HTERT RPE-1 (cell line): Measurements from ENCODE around the gene CNTNAP2.

Source experiments
- in situ Hi-C: fragments of 300-500 bp; cut with MboI; formaldehyde crosslinking; loops from 4 replicates; pipeline ENCODE4 v1.14.3; 2020; ENCODE audit warnings: low sequenced_read_pairs

Gene CNTNAP2

GRCh38 chr7:147188467-147188866 lies 1071.9 kb downstream of the CNTNAP2 start:
- in situ Hi-C loops: no loop called here

- in situ Hi-C loops: no loop called here
Measured at GRCh38 chr7:147193476-147193875, 1076.9 kb downstream of the CNTNAP2 start.

- in situ Hi-C loops: no loop called here
Measured at GRCh38 chr7:147196481-147196880, 1079.9 kb downstream of the CNTNAP2 start.

- in situ Hi-C loops: no loop called here
Measured at GRCh38 chr7:147197006-147197405, 1080.4 kb downstream of the CNTNAP2 start.

GRCh38 chr7:147199868-147200267 lies 1083.3 kb downstream of the CNTNAP2 start:
- in situ Hi-C loops: no loop called here

GRCh38 chr7:147207988-147208387 lies 1091.4 kb downstream of the CNTNAP2 start:
- in situ Hi-C loops: no loop called here

- in situ Hi-C loops: no loop called here
Measured at GRCh38 chr7:147231275-147231674, 1114.7 kb downstream of the CNTNAP2 start.

GRCh38 chr7:147235645-147236382 lies 1119.2 kb downstream of the CNTNAP2 start:
- in situ Hi-C loops: no loop called here

- in situ Hi-C loops: no loop called here
Measured at GRCh38 chr7:147240468-147240867, 1123.9 kb downstream of the CNTNAP2 start.

GRCh38 chr7:147245274-147245673 lies 1128.7 kb downstream of the CNTNAP2 start:
- in situ Hi-C loops: no loop called here

GRCh38 chr7:147249956-147250355 lies 1133.4 kb downstream of the CNTNAP2 start:
- in situ Hi-C loops: no loop called here

- in situ Hi-C loops: no loop called here
Measured at GRCh38 chr7:147251751-147252325, 1135.2 kb downstream of the CNTNAP2 start.

- in situ Hi-C loops: no loop called here
Measured at GRCh38 chr7:147261693-147262092, 1145.1 kb downstream of the CNTNAP2 start.

GRCh38 chr7:147265528-147265927 lies 1148.9 kb downstream of the CNTNAP2 start:
- in situ Hi-C loops: no loop called here

GRCh38 chr7:147276106-147276505 lies 1159.5 kb downstream of the CNTNAP2 start:
- in situ Hi-C loops: no loop called here

GRCh38 chr7:147276783-147277370 lies 1160.3 kb downstream of the CNTNAP2 start:
- in situ Hi-C loops: no loop called here

GRCh38 chr7:147279514-147279913 lies 1162.9 kb downstream of the CNTNAP2 start:
- in situ Hi-C loops: no loop called here

GRCh38 chr7:147279964-147280374 lies 1163.4 kb downstream of the CNTNAP2 start:
- in situ Hi-C loops: no loop called here

GRCh38 chr7:147282204-147282603 lies 1165.6 kb downstream of the CNTNAP2 start:
- in situ Hi-C loops: no loop called here

GRCh38 chr7:147296201-147296600 lies 1179.6 kb downstream of the CNTNAP2 start:
- in situ Hi-C loops: no loop called here

GRCh38 chr7:147296986-147297385 lies 1180.4 kb downstream of the CNTNAP2 start:
- in situ Hi-C loops: no loop called here

GRCh38 chr7:147298611-147299043 lies 1182.0 kb downstream of the CNTNAP2 start:
- in situ Hi-C loops: no loop called here
